COR-L47 (cell line): ENCODE data around the gene KLRG1.

Experiments used
- DNase-seq: peaks from one replicate; lab custom pipeline; 2025; lab: John Stamatoyannopoulos, UW

KLRG1 gene

GRCh38 chr12:8989413-8989812 is at the start of gene KLRG1:
Gene KLRG1 (plus strand): TSS chr12:8989546. CDS start chr12:8989636, 90 bp downstream.
- DNase-seq = no peak

- DNase-seq = no peak
These were observed 47.5 kb upstream of the KLRG1 start for GRCh38 chr12:8941691-8942478.

DNA sequence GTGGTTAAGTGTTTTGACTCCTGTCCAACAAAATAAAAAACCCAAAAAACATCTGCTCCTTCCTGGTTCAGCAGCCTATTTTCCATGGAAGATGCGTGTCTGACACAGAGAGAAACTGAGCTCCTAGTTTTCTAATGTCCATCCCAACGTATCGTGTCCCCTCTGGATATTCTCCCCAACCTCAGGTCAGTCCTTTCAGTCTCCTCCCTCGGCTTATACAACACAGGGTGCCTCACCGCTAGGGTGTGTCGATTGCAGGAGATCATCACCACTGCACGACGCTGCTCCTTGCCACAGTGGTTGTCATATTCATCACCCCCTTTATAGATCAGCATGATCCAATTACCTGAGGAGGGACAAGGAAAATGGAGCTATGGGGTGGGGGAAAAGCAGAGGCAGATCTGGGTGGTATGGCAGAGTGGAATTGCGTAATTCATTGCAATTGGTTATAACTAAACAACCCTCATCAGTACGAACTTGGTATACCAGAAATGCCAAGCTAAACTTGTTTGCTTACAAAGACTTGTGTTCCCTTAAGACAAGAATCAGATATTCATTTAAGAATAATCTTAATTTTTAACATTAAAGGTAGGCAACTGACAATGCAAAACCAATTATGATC is 45.7 kb upstream of the KLRG1 start:
- DNase-seq = no peak

- DNase-seq = no peak
These were observed 42.6 kb upstream of the KLRG1 start for GRCh38 chr12:8946733-8947132.

DNA sequence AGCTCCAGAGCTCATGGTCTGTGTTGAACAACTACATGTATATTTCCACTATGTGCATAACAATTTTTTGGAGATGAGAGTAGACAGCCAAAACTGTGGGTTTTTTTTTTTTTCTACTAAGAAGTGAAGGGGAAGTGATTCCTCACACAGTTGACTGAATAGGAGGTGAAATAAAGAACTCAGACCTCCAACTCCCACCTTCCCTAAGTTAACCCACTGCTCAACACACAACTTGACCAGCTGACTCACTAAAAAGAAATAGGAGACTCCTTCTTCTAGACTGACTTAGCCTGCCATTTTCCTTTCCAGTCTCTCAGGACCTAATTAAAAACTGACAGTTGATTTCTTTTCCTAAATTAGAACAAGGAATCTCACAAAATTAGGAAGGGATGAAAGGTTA is 41.6 kb upstream of the KLRG1 start:
- no peak for DNase-seq

DNA sequence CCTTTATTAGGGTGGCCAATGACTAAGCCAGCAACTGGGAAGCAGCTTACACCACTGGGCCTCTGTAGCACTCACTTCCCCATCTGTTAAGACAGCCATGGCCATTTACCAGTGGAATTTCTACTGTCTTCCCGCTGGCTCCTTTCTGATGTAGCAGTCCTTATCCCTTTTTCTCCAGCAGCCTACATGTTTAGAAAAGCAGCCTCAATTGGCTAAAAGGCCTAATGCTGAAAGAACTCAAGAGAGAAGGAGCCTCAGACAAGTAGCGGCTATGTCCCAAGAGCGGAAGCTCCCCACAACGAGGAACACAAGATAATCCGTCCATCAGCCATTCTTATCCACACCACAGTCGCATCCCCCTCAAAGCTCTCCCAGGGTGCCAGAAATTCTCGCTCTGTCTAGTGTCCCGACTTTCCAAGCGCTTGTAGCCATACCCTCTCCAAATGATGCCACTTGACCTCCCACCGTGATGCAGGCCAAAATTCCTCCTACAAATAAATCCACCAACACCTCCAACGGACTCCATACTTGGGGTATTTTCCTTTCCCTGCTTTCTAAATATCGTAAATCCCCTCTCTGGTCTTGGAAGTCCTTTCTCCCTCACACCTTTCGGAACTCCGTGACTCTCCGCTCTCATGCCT is 40.5 kb upstream of the KLRG1 start:
- DNase-seq = no peak

GRCh38 chr12:8949342-8950220 is 39.8 kb upstream of the KLRG1 start, which contains the start of gene M6PR:
Gene M6PR (minus strand): TSS chr12:8949645. CDS start chr12:8946404, 3,241 bp downstream.
- peak; percentile 67 for DNase-seq

DNA sequence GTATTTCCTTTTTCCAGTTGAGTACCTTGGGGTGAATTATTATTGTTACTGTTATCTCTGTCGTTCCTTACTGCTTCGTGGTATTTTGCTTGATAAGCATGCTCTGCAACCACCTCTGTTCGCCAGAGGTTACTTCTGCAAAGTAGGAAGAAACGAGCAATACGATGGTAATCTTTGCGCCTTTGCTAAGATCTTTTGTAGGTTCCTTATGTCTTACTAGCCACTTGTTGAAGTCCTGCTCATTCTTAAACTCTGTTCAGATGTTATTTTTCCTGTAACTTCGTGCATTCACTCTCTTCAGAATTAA is 39.2 kb upstream of the KLRG1 start:
- DNase-seq = no peak

DNA sequence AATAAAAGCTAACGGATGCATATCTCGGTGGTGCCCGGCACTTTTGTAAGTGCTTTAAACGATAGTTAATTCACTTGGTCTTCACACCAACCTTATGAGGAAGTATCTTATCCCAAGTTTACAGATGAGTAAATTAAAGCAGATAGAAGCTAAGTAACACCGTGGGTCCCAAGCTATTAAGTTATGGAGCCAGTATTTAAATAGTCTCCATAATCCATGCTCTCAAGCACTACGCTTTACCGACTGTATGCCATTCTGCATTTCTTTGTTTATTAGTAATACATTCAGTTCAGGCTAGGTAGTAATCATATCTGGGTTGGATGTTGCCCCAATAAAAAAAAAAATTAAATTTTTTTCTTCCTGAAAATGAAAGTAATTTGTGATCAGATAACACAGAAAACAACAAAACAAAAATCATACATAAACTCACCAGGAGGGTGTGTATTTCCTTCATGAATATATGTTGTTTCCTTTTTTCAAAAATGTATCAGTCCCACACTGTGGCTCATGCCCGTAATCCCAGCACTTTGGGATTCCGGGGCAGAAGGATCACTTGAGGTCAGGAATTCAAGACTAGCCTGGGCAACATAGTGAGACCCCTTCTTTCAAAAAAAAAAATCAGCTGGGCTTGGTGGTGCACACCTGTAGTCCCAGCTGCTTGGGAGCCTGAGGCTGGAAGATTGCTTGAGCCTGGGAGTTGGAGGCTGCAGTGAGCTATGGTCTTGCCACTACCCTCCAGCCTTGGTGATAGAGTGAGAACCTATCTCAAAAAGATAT is 38.5 kb upstream of the KLRG1 start:
- no peak for DNase-seq

DNA sequence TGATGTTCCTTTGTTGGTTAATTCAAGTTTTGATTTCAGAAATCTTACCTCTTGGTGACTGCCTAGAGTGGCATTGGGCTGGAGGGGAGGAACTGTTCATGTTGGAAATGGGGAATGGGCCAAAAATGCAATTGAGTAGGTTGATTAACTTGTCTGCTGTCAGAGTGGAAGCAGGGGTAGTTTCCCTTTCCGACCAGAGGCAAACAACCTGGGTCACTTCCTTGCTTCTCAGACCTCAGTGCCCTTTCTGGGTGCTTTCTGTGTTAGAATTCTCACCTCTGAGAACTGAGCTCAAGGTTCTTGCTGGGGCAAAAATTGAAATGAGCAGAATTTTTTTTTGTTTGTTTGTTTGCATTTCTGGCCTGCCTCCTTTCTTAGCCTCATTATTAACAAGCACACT is 37.6 kb upstream of the KLRG1 start:
- DNase-seq = no peak

GRCh38 chr12:8953773-8954402 is 35.5 kb upstream of the KLRG1 start:
- DNase-seq = no peak

GRCh38 chr12:8956073-8956472 is 33.3 kb upstream of the KLRG1 start:
- DNase-seq = no peak

- no peak for DNase-seq
These were observed 32.6 kb upstream of the KLRG1 start for GRCh38 chr12:8956772-8957171.

- no peak for DNase-seq
These were observed 31.8 kb upstream of the KLRG1 start for GRCh38 chr12:8957561-8957960.

- no peak for DNase-seq
These were observed 31.3 kb upstream of the KLRG1 start for GRCh38 chr12:8958066-8958465.

DNA sequence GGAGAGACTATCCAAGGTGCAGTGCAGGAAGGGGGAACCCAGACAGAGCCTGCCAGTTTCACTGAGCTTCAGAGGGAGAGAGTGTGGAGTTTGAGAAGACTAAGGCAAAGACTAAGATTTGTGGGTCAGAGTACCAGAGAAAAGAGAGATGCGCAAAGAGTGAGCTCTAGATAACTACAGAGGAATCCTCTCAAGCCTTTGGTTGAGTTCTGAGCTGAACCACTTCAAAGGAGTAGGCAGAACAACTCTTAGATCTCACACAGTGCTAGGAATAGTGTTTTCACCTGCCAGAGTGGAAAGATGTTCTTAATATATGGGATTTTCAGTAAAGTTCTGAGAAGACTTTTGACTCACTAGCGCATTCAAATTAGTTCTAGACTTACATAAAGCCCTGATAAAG is 29.2 kb upstream of the KLRG1 start:
- no peak for DNase-seq

- no peak for DNase-seq
These were observed 20.6 kb upstream of the KLRG1 start for GRCh38 chr12:8968761-8969160.

GRCh38 chr12:8969861-8970411 is 19.4 kb upstream of the KLRG1 start:
- DNase-seq = no peak

GRCh38 chr12:8970432-8970831 is 18.9 kb upstream of the KLRG1 start:
- DNase-seq = no peak

GRCh38 chr12:8980137-8980536 is 9.2 kb upstream of the KLRG1 start:
- no peak for DNase-seq
